ENCODE measurements around the gene C1orf105.

DNA sequence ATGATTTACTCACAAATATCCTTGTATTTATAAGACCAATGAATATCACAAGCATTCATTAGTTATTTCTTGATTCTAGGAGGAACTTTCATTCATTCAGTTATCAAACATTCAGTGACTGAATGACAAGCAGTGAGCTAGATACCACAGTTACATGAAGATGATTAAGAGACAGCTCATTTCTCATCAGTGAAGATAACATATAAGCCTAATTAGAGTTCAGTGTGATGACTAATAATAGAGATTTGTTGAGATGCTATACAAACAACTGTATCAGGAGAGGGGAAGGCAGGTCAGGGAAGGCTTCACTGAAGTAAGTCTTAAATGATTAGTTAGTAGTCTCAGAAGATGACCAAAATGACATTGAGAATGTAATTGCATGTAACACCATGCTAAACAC is 14.6 kb upstream of the C1orf105 start:
- TF ChIP-seq, protein P1, sequence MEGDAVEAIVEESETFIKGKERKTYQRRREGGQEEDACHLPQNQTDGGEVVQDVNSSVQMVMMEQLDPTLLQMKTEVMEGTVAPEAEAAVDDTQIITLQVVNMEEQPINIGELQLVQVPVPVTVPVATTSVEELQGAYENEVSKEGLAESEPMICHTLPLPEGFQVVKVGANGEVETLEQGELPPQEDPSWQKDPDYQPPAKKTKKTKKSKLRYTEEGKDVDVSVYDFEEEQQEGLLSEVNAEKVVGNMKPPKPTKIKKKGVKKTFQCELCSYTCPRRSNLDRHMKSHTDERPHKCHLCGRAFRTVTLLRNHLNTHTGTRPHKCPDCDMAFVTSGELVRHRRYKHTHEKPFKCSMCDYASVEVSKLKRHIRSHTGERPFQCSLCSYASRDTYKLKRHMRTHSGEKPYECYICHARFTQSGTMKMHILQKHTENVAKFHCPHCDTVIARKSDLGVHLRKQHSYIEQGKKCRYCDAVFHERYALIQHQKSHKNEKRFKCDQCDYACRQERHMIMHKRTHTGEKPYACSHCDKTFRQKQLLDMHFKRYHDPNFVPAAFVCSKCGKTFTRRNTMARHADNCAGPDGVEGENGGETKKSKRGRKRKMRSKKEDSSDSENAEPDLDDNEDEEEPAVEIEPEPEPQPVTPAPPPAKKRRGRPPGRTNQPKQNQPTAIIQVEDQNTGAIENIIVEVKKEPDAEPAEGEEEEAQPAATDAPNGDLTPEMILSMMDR (IDR thresholded peaks at IDR 0.05): no peak
- TF ChIP-seq POLR2A (IDR thresholded peaks at IDR 0.05): no peak
